Measurements from ENCODE around the gene RIMS3. TPM values are rescaled to one million over a fixed set of nuclear protein-coding genes. Genes with fewer than 3 reads are reported as not detected.
A peak's percentile ranks its signal among the peaks of the same experiment; 100 is the strongest.

The RIMS3 gene
- total RNA-seq, 1 experiment from 2014 or later = 19.8 TPM

DNA sequence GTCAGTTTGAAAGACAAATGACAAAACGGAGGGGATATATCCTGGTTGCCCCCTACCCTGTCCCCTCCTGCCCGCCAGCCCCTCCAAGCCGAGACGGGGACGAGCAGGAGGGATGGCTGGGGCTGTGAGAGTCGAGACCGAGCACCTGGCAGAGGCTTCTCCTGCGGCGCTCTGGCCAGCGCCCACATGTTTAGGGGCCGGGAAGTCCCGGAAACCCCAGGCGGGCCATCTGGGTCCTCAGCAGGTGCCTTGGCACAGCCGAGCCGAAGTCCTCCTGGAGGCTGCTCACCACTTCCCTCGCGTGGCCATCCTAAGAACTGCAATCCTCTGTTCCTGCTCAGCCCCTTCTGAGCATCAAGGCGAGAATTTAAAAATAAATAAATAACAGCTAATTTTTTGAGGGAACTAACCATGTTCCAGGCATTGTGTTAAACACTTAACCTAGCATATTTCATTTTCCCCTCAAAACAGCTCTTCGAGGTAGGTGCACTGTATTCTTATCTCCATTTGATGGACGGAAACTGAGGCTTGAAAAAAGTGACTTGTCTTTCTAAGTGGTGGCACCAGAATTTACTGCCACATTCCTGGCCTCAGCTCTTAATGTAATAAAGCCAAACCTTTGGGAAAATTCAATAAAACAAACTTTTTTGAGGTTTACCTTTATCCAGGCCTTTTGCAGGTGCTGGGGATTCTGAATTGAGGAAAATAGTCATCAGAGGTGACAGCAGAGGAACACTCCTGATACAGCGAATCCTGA, 3.5 kb upstream of the RIMS3 start:
- DNase-seq (ENCODE audit: low spot score) (peak; percentile 90), ATAC-seq (peak; percentile 47)
- TF ChIP-seq ZNF423 (CRISPR knock-in tag; IDR thresholded peaks at IDR 0.05) = peak; percentile 75; the same call in 1 of the 2 replicates
- TF ChIP-seq, protein P1, sequence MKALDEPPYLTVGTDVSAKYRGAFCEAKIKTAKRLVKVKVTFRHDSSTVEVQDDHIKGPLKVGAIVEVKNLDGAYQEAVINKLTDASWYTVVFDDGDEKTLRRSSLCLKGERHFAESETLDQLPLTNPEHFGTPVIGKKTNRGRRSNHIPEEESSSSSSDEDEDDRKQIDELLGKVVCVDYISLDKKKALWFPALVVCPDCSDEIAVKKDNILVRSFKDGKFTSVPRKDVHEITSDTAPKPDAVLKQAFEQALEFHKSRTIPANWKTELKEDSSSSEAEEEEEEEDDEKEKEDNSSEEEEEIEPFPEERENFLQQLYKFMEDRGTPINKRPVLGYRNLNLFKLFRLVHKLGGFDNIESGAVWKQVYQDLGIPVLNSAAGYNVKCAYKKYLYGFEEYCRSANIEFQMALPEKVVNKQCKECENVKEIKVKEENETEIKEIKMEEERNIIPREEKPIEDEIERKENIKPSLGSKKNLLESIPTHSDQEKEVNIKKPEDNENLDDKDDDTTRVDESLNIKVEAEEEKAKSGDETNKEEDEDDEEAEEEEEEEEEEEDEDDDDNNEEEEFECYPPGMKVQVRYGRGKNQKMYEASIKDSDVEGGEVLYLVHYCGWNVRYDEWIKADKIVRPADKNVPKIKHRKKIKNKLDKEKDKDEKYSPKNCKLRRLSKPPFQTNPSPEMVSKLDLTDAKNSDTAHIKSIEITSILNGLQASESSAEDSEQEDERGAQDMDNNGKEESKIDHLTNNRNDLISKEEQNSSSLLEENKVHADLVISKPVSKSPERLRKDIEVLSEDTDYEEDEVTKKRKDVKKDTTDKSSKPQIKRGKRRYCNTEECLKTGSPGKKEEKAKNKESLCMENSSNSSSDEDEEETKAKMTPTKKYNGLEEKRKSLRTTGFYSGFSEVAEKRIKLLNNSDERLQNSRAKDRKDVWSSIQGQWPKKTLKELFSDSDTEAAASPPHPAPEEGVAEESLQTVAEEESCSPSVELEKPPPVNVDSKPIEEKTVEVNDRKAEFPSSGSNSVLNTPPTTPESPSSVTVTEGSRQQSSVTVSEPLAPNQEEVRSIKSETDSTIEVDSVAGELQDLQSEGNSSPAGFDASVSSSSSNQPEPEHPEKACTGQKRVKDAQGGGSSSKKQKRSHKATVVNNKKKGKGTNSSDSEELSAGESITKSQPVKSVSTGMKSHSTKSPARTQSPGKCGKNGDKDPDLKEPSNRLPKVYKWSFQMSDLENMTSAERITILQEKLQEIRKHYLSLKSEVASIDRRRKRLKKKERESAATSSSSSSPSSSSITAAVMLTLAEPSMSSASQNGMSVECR (CRISPR knock-in tag; IDR thresholded peaks at IDR 0.05; ENCODE audit: borderline replicate concordance) = no peak
- TF ChIP-seq, protein P2, sequence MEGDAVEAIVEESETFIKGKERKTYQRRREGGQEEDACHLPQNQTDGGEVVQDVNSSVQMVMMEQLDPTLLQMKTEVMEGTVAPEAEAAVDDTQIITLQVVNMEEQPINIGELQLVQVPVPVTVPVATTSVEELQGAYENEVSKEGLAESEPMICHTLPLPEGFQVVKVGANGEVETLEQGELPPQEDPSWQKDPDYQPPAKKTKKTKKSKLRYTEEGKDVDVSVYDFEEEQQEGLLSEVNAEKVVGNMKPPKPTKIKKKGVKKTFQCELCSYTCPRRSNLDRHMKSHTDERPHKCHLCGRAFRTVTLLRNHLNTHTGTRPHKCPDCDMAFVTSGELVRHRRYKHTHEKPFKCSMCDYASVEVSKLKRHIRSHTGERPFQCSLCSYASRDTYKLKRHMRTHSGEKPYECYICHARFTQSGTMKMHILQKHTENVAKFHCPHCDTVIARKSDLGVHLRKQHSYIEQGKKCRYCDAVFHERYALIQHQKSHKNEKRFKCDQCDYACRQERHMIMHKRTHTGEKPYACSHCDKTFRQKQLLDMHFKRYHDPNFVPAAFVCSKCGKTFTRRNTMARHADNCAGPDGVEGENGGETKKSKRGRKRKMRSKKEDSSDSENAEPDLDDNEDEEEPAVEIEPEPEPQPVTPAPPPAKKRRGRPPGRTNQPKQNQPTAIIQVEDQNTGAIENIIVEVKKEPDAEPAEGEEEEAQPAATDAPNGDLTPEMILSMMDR (IDR thresholded peaks at IDR 0.05) = peak; percentile 86
- Mint-ChIP-seq H3K4me3 (peak overlapping the region; percentile 54), H3K36me3 (no peaks in the 10 kb centered on the region), H3K9me3 (no peaks in the 10 kb centered on the region), H3K27me3 (ENCODE audit: low read depth) (peaks cover 3% of the 10 kb centered on the region; the same call in 1 of the 2 replicates), H3K4me1 (peaks cover 19% of the 10 kb centered on the region), H3K27ac (no peak overlapping the region)
- ChIA-PET CTCF (interaction anchor here (0.6 to 3.7 kb wide), 33 partner anchors 10 to 280 kb away, joined by 3 to 33 read pairs (median 4); partner anchors contain the start of genes NFYC and ZNF684), POLR2A (no interaction called here)

DNA sequence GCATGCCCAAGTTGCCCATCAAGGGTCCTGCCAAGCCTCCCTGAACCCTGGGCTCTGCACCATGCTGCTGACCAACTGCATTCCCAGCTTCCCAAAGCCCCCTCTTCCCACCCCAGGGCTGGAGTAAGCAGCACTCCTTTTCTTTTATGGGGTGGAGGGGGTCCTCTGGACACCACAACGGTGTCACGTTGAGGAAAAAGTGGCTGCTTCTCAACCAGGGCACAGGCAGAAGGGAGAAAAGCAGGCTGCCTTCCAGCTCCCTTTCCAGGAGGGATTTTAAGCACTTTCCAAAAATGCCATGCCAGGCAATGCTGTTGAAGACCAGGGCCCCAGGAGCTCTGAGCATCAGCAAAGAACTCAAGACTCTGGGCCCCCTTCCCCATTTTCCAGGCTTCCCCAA, 691 bp downstream of the RIMS3 start:
- Mint-ChIP-seq H3K36me3 (no peaks in the 10 kb centered on the region), H3K9me3 (no peaks in the 10 kb centered on the region), H3K4me3 (peak overlapping the region; percentile 75), H3K27ac (no peak overlapping the region), H3K27me3 (ENCODE audit: low read depth) (peaks cover 2% of the 10 kb centered on the region; the same call in 1 of the 2 replicates), H3K4me1 (peaks cover 39% of the 10 kb centered on the region)
- no peak for DNase-seq (ENCODE audit: low spot score)
- ChIA-PET POLR2A (interaction anchor here (1.0 to 2.1 kb wide), 2 partner anchors 26 to 27 kb away, joined by 3 to 17 read pairs; partner anchors contain the start of gene NFYC), CTCF (interaction anchor here (0.6 to 2.2 kb wide), 15 partner anchors 13 to 258 kb away, joined by 3 to 10 read pairs (median 5); partner anchors contain the start of gene NFYC)
- ATAC-seq = no peak
- TF ChIP-seq, protein P3, sequence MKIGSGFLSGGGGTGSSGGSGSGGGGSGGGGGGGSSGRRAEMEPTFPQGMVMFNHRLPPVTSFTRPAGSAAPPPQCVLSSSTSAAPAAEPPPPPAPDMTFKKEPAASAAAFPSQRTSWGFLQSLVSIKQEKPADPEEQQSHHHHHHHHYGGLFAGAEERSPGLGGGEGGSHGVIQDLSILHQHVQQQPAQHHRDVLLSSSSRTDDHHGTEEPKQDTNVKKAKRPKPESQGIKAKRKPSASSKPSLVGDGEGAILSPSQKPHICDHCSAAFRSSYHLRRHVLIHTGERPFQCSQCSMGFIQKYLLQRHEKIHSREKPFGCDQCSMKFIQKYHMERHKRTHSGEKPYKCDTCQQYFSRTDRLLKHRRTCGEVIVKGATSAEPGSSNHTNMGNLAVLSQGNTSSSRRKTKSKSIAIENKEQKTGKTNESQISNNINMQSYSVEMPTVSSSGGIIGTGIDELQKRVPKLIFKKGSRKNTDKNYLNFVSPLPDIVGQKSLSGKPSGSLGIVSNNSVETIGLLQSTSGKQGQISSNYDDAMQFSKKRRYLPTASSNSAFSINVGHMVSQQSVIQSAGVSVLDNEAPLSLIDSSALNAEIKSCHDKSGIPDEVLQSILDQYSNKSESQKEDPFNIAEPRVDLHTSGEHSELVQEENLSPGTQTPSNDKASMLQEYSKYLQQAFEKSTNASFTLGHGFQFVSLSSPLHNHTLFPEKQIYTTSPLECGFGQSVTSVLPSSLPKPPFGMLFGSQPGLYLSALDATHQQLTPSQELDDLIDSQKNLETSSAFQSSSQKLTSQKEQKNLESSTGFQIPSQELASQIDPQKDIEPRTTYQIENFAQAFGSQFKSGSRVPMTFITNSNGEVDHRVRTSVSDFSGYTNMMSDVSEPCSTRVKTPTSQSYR (CRISPR knock-in tag; IDR thresholded peaks at IDR 0.05) = no peak
- TF ChIP-seq NFYB (CRISPR knock-in tag; conservative IDR thresholded peaks at IDR 0.05; ENCODE audit: low read depth) = no peak
- no peak for TF ChIP-seq CREB1 (CRISPR knock-in tag; IDR thresholded peaks at IDR 0.05)
- TF ChIP-seq SMAD4 (CRISPR knock-in tag; IDR thresholded peaks at IDR 0.05) = no peak
- no peak for TF ChIP-seq PRRX2 (CRISPR knock-in tag; IDR thresholded peaks at IDR 0.05)
- no peak for TF ChIP-seq JUN (CRISPR knock-in tag; IDR thresholded peaks at IDR 0.05)
- no peak for TF ChIP-seq NR2C2 (CRISPR knock-in tag; IDR thresholded peaks at IDR 0.05)
- TF ChIP-seq IRF2 (CRISPR knock-in tag; IDR thresholded peaks at IDR 0.05; ENCODE audit: borderline replicate concordance, low read depth) = no peak
- TF ChIP-seq, protein P4, sequence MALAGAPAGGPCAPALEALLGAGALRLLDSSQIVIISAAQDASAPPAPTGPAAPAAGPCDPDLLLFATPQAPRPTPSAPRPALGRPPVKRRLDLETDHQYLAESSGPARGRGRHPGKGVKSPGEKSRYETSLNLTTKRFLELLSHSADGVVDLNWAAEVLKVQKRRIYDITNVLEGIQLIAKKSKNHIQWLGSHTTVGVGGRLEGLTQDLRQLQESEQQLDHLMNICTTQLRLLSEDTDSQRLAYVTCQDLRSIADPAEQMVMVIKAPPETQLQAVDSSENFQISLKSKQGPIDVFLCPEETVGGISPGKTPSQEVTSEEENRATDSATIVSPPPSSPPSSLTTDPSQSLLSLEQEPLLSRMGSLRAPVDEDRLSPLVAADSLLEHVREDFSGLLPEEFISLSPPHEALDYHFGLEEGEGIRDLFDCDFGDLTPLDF (CRISPR knock-in tag; IDR thresholded peaks at IDR 0.05) = no peak
- no peak for TF ChIP-seq TCF7 (CRISPR knock-in tag; IDR thresholded peaks at IDR 0.05; ENCODE audit: low read depth)
- TF ChIP-seq ERG (CRISPR knock-in tag; IDR thresholded peaks at IDR 0.05) = no peak
- TF ChIP-seq, protein P5, sequence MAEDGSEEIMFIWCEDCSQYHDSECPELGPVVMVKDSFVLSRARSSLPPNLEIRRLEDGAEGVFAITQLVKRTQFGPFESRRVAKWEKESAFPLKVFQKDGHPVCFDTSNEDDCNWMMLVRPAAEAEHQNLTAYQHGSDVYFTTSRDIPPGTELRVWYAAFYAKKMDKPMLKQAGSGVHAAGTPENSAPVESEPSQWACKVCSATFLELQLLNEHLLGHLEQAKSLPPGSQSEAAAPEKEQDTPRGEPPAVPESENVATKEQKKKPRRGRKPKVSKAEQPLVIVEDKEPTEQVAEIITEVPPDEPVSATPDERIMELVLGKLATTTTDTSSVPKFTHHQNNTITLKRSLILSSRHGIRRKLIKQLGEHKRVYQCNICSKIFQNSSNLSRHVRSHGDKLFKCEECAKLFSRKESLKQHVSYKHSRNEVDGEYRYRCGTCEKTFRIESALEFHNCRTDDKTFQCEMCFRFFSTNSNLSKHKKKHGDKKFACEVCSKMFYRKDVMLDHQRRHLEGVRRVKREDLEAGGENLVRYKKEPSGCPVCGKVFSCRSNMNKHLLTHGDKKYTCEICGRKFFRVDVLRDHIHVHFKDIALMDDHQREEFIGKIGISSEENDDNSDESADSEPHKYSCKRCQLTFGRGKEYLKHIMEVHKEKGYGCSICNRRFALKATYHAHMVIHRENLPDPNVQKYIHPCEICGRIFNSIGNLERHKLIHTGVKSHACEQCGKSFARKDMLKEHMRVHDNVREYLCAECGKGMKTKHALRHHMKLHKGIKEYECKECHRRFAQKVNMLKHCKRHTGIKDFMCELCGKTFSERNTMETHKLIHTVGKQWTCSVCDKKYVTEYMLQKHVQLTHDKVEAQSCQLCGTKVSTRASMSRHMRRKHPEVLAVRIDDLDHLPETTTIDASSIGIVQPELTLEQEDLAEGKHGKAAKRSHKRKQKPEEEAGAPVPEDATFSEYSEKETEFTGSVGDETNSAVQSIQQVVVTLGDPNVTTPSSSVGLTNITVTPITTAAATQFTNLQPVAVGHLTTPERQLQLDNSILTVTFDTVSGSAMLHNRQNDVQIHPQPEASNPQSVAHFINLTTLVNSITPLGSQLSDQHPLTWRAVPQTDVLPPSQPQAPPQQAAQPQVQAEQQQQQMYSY (CRISPR knock-in tag; IDR thresholded peaks at IDR 0.05) = no peak
- TF ChIP-seq KAT7 (CRISPR knock-in tag; IDR thresholded peaks at IDR 0.05; ENCODE audit: borderline replicate concordance) = no peak
- no peak for TF ChIP-seq CDX4 (CRISPR knock-in tag; IDR thresholded peaks at IDR 0.05; ENCODE audit: borderline replicate concordance)

All from WTC11 (cell line).